ENCODE measurements around the gene BRINP1. TPM values are rescaled to one million over a fixed set of nuclear protein-coding genes. Genes with fewer than 3 reads are reported as not detected.

The BRINP1 gene
- total RNA-seq, 1 donor from 2014 or later, result 1.5 TPM

- no peaks in the 10 kb centered on the region for H3K27me3 ChIP-seq (ENCODE audit: low read depth)
- no peak overlapping the region for H3K4me3 ChIP-seq
- intact Hi-C loops (cut with DNase I), result no loop called here
- H3K4me1 ChIP-seq, result no peaks in the 10 kb centered on the region
- no peaks in the 10 kb centered on the region for H3K9me3 ChIP-seq
- no peak for DNase-seq
- no peak for TF ChIP-seq CTCF (IDR thresholded peaks at IDR 0.05)
- no peak for ATAC-seq
- no peaks in the 10 kb centered on the region for H3K36me3 ChIP-seq
- H3K27ac ChIP-seq, result no peak overlapping the region
Measured at GRCh38 chr9:119156354-119156753, 212.9 kb downstream of the BRINP1 start.

- intact Hi-C loops (cut with DNase I), result no loop called here
- no peak for ATAC-seq
Measured at GRCh38 chr9:119154527-119154926, 214.7 kb downstream of the BRINP1 start.

GRCh38 chr9:119153402-119153801 is 215.8 kb downstream of the BRINP1 start:
- H3K4me3 ChIP-seq, result no peak overlapping the region
- no peaks in the 10 kb centered on the region for H3K27me3 ChIP-seq (ENCODE audit: low read depth)
- no peaks in the 10 kb centered on the region for H3K9me3 ChIP-seq
- no peaks in the 10 kb centered on the region for H3K36me3 ChIP-seq
- DNase-seq (no peak), ATAC-seq (no peak)
- no peak overlapping the region for H3K27ac ChIP-seq
- TF ChIP-seq CTCF (IDR thresholded peaks at IDR 0.05), result no peak
- intact Hi-C loops (cut with DNase I), result no loop called here
- H3K4me1 ChIP-seq, result no peaks in the 10 kb centered on the region

More at GRCh38 chr9:119154527-119154926, 214.7 kb downstream of the BRINP1 start:
- Histone ChIP-seq H3K36me3 (no peaks in the 10 kb centered on the region), H3K27me3 (ENCODE audit: low read depth) (no peaks in the 10 kb centered on the region), H3K4me3 (no peak overlapping the region), H3K9me3 (no peaks in the 10 kb centered on the region), H3K27ac (no peak overlapping the region), H3K4me1 (no peaks in the 10 kb centered on the region)
- no peak for TF ChIP-seq CTCF (IDR thresholded peaks at IDR 0.05)
- no peak for DNase-seq

- Histone ChIP-seq H3K36me3 (no peaks in the 10 kb centered on the region), H3K4me1 (no peaks in the 10 kb centered on the region), H3K9me3 (no peaks in the 10 kb centered on the region), H3K27me3 (ENCODE audit: low read depth) (no peaks in the 10 kb centered on the region), H3K27ac (no peak overlapping the region), H3K4me3 (no peak overlapping the region)
- TF ChIP-seq CTCF (IDR thresholded peaks at IDR 0.05), result no peak
- ATAC-seq (no peak), DNase-seq (no peak)
- intact Hi-C loops (cut with DNase I), result no loop called here
Measured at GRCh38 chr9:119148855-119149254, 220.4 kb downstream of the BRINP1 start.

- DNase-seq (no peak), ATAC-seq (no peak)
- no peak overlapping the region for H3K27ac ChIP-seq
- H3K4me1 ChIP-seq, result no peaks in the 10 kb centered on the region
- H3K36me3 ChIP-seq, result no peaks in the 10 kb centered on the region
- intact Hi-C loops (cut with DNase I), result no loop called here
- H3K27me3 ChIP-seq (ENCODE audit: low read depth), result no peaks in the 10 kb centered on the region
- no peak for TF ChIP-seq CTCF (IDR thresholded peaks at IDR 0.05)
- no peak overlapping the region for H3K4me3 ChIP-seq
- H3K9me3 ChIP-seq, result no peaks in the 10 kb centered on the region
Measured at GRCh38 chr9:119137479-119137878, 231.8 kb downstream of the BRINP1 start.

GRCh38 chr9:119126040-119126439 is 243.2 kb downstream of the BRINP1 start:
- H3K4me3 ChIP-seq, result no peak overlapping the region
- no peaks in the 10 kb centered on the region for H3K4me1 ChIP-seq
- intact Hi-C loops (cut with DNase I), result no loop called here

More at GRCh38 chr9:119126040-119126439, 243.2 kb downstream of the BRINP1 start:
- no peak for ATAC-seq
- H3K9me3 ChIP-seq, result no peaks in the 10 kb centered on the region
- no peaks in the 10 kb centered on the region for H3K27me3 ChIP-seq (ENCODE audit: low read depth)
- no peak overlapping the region for H3K27ac ChIP-seq
- H3K36me3 ChIP-seq, result no peaks in the 10 kb centered on the region
- no peak for TF ChIP-seq CTCF (IDR thresholded peaks at IDR 0.05)
- no peak for DNase-seq
